GM10266 (cell line): ENCODE data around the gene PIR.

Experiments used
- DNase-seq: peaks from one replicate; pipeline ENCODE4 v3.0.0; 2012; ENCODE audit errors: extremely low spot score
- CTCF ChIP-seq: IDR thresholded peaks from 2 replicates; pipeline ENCODE4 v1.5.1; 2012; ENCODE audit warnings: mild to moderate bottlenecking, low read depth; ENCODE audit not compliant: control insufficient read depth, insufficient read depth; ENCODE audit errors: missing control alignments

Gene PIR

GRCh38 chrX:15391850-15392249, 101.3 kb downstream of the PIR start:
- no peak for TF ChIP-seq CTCF
- DNase-seq = no peak

GRCh38 chrX:15384304-15384703, 108.8 kb downstream of the PIR start, which contains the start of gene VEGFD:
VEGFD (minus strand) TSS chrX:15384413; CDS start chrX:15383946, 467 bp downstream.
- DNase-seq = no peak
- TF ChIP-seq CTCF = no peak

GRCh38 chrX:15382813-15383212, 110.3 kb downstream of the PIR start:
- TF ChIP-seq CTCF = no peak
- DNase-seq = no peak

GRCh38 chrX:15376956-15377355, 116.2 kb downstream of the PIR start:
- no peak for TF ChIP-seq CTCF
- no peak for DNase-seq

GRCh38 chrX:15373976-15374375, 119.2 kb downstream of the PIR start:
- no peak for TF ChIP-seq CTCF
- DNase-seq = no peak

GRCh38 chrX:15366506-15367352, 126.4 kb downstream of the PIR start:
- no peak for DNase-seq
- no peak for TF ChIP-seq CTCF

GRCh38 chrX:15359701-15360100, 133.4 kb downstream of the PIR start:
- no peak for DNase-seq
- no peak for TF ChIP-seq CTCF
